Activated T-cell treated with anti-CD3 and anti-CD28 coated beads, Interleukin-2, amount 50 U/mL, for 4 hours (primary cell): Measurements from ENCODE around the gene CACHD1. TPM values are rescaled to one million over a fixed set of nuclear protein-coding genes. Genes with fewer than 3 reads are reported as not detected.
A peak's percentile ranks its signal among the peaks of the same experiment; 100 is the strongest.
"Not testable (repeated sequence)": the region's sequence is repeated elsewhere in the genome, so short reads cannot be mapped to it uniquely, and the experiment has no call there.

ENCODE experiments used
- ATAC-seq, 2 donors: fragments of 200-7000 bp; cut with Tn5 transposase; one replicate each; pipeline ENCODE4 v1.10.0; 2021
- DNase-seq: peaks from one replicate; pipeline ENCODE4 v3.0.0-alpha.2; 2020
- H3K27me3 Mint-ChIP-seq: one replicate; pipeline ENCODE4 v1.8.0; 2021; ENCODE audit warnings: low read depth, mixed read lengths
- H3K36me3 Mint-ChIP-seq: one replicate; pipeline ENCODE4 v1.8.0; 2022; ENCODE audit warnings: mixed read lengths; ENCODE audit not compliant: insufficient read depth
- H3K4me1 Mint-ChIP-seq: one replicate; pipeline ENCODE4 v1.8.0; 2021; ENCODE audit warnings: low read depth, mixed read lengths
- H3K4me3 Mint-ChIP-seq: one replicate; pipeline ENCODE4 v1.8.0; 2021; ENCODE audit warnings: mild to moderate bottlenecking, moderate library complexity, mixed read lengths
- H3K9me3 Mint-ChIP-seq: one replicate; pipeline ENCODE4 v1.8.0; 2021; ENCODE audit warnings: mixed read lengths
- total RNA-seq, 3 donors: library from RNA; stranded (reverse); gene quantifications; one replicate each; pipeline ENCODE4 v1.2.1, GENCODE V29; 2021

The CACHD1 gene
- total RNA-seq, 3 donors from 2014 or later, result 0.84 to 2.3 (median 2.0) TPM

GRCh38 chr1:64686828-64687724 lies 217.1 kb downstream of the CACHD1 start:
- DNase-seq (no peak), ATAC-seq (peak in 1 of 2 donors; percentile 70)
- Mint-ChIP-seq H3K4me1 (peaks cover 2% of the 10 kb centered on the region), H3K4me3 (no peak overlapping the region), H3K27me3 (no peaks in the 10 kb centered on the region), H3K9me3 (no peaks in the 10 kb centered on the region), H3K36me3 (no peaks in the 10 kb centered on the region)

- H3K36me3 Mint-ChIP-seq, result no peaks in the 10 kb centered on the region
- H3K9me3 Mint-ChIP-seq, result no peaks in the 10 kb centered on the region
- H3K4me1 Mint-ChIP-seq, result peaks cover 2% of the 10 kb centered on the region
- no peak for ATAC-seq
- no peaks in the 10 kb centered on the region for H3K27me3 Mint-ChIP-seq
- no peak for DNase-seq
- no peak overlapping the region for H3K4me3 Mint-ChIP-seq
These were observed 217.9 kb downstream of the CACHD1 start for GRCh38 chr1:64687725-64688327.

GRCh38 chr1:64691626-64692025 lies 221.7 kb downstream of the CACHD1 start:
- no peaks in the 10 kb centered on the region for H3K36me3 Mint-ChIP-seq
- ATAC-seq (no peak), DNase-seq (no peak)
- H3K4me3 Mint-ChIP-seq, result no peak overlapping the region
- H3K27me3 Mint-ChIP-seq, result no peaks in the 10 kb centered on the region
- H3K9me3 Mint-ChIP-seq, result no peaks in the 10 kb centered on the region
- peaks cover 2% of the 10 kb centered on the region for H3K4me1 Mint-ChIP-seq

GRCh38 chr1:64692911-64693310 lies 223.0 kb downstream of the CACHD1 start:
- H3K4me3 Mint-ChIP-seq, result no peak overlapping the region
- H3K9me3 Mint-ChIP-seq, result no peaks in the 10 kb centered on the region
- H3K27me3 Mint-ChIP-seq, result no peaks in the 10 kb centered on the region
- H3K36me3 Mint-ChIP-seq, result no peaks in the 10 kb centered on the region
- ATAC-seq (no peak), DNase-seq (no peak)
- H3K4me1 Mint-ChIP-seq, result peaks cover 2% of the 10 kb centered on the region

- H3K27me3 Mint-ChIP-seq, result no peaks in the 10 kb centered on the region
- ATAC-seq (no peak), DNase-seq (no peak)
- H3K9me3 Mint-ChIP-seq, result no peaks in the 10 kb centered on the region
- peaks cover 2% of the 10 kb centered on the region for H3K4me1 Mint-ChIP-seq
- no peak overlapping the region for H3K4me3 Mint-ChIP-seq
- H3K36me3 Mint-ChIP-seq, result no peaks in the 10 kb centered on the region
These were observed 223.5 kb downstream of the CACHD1 start for GRCh38 chr1:64693406-64693805.

- no peaks in the 10 kb centered on the region for H3K36me3 Mint-ChIP-seq
- no peak overlapping the region for H3K4me3 Mint-ChIP-seq
- no peaks in the 10 kb centered on the region for H3K9me3 Mint-ChIP-seq
- DNase-seq, result no peak
- no peak for ATAC-seq
- no peaks in the 10 kb centered on the region for H3K4me1 Mint-ChIP-seq
- H3K27me3 Mint-ChIP-seq, result peaks cover 12% of the 10 kb centered on the region
These were observed 226.9 kb downstream of the CACHD1 start for GRCh38 chr1:64696879-64697278.

- no peak overlapping the region for H3K4me3 Mint-ChIP-seq
- ATAC-seq, result no peak
- no peaks in the 10 kb centered on the region for H3K36me3 Mint-ChIP-seq
- peaks cover 4% of the 10 kb centered on the region for H3K9me3 Mint-ChIP-seq
- peaks cover 20% of the 10 kb centered on the region for H3K27me3 Mint-ChIP-seq
- no peak for DNase-seq
- no peaks in the 10 kb centered on the region for H3K4me1 Mint-ChIP-seq
These were observed 229.4 kb downstream of the CACHD1 start for GRCh38 chr1:64699327-64699726.

GRCh38 chr1:64701071-64701470 lies 231.1 kb downstream of the CACHD1 start:
- peaks cover 20% of the 10 kb centered on the region for H3K27me3 Mint-ChIP-seq
- H3K36me3 Mint-ChIP-seq, result no peaks in the 10 kb centered on the region
- H3K9me3 Mint-ChIP-seq, result peaks cover 4% of the 10 kb centered on the region
- DNase-seq (no peak), ATAC-seq (no peak)
- no peak overlapping the region for H3K4me3 Mint-ChIP-seq
- no peaks in the 10 kb centered on the region for H3K4me1 Mint-ChIP-seq

- peaks cover 4% of the 10 kb centered on the region for H3K9me3 Mint-ChIP-seq
- H3K4me3 Mint-ChIP-seq, result no peak overlapping the region
- ATAC-seq (no peak), DNase-seq (no peak)
- peaks cover 20% of the 10 kb centered on the region for H3K27me3 Mint-ChIP-seq
- no peaks in the 10 kb centered on the region for H3K4me1 Mint-ChIP-seq
- no peaks in the 10 kb centered on the region for H3K36me3 Mint-ChIP-seq
These were observed 232.0 kb downstream of the CACHD1 start for GRCh38 chr1:64701886-64702285.

GRCh38 chr1:64702670-64703069 lies 232.7 kb downstream of the CACHD1 start:
- not testable (repeated sequence) for H3K4me3 Mint-ChIP-seq, H3K4me1 Mint-ChIP-seq, H3K9me3 Mint-ChIP-seq, DNase-seq, H3K36me3 Mint-ChIP-seq, ATAC-seq
- H3K27me3 Mint-ChIP-seq, result peaks cover 20% of the 10 kb centered on the region

GRCh38 chr1:64703600-64703999 lies 233.7 kb downstream of the CACHD1 start:
- Mint-ChIP-seq H3K9me3 (peaks cover 4% of the 10 kb centered on the region), H3K27me3 (peaks cover 20% of the 10 kb centered on the region), H3K4me1 (no peaks in the 10 kb centered on the region), H3K4me3 (no peak overlapping the region), H3K36me3 (no peaks in the 10 kb centered on the region)
- ATAC-seq (no peak), DNase-seq (no peak)

GRCh38 chr1:64705591-64705990 lies 235.7 kb downstream of the CACHD1 start:
- Mint-ChIP-seq H3K27me3 (peaks cover 10% of the 10 kb centered on the region), H3K4me1 (no peaks in the 10 kb centered on the region), H3K4me3 (no peak overlapping the region), H3K36me3 (no peaks in the 10 kb centered on the region), H3K9me3 (peaks cover 4% of the 10 kb centered on the region)
- DNase-seq (no peak), ATAC-seq (no peak)

- Mint-ChIP-seq H3K27me3 (peaks cover 4% of the 10 kb centered on the region), H3K4me3 (no peak overlapping the region), H3K4me1 (no peaks in the 10 kb centered on the region), H3K9me3 (no peaks in the 10 kb centered on the region), H3K36me3 (no peaks in the 10 kb centered on the region)
- DNase-seq, result no peak
- ATAC-seq, result no peak
These were observed 241.3 kb downstream of the CACHD1 start for GRCh38 chr1:64711266-64711665.

GRCh38 chr1:64712049-64712448 lies 242.1 kb downstream of the CACHD1 start:
- H3K4me3 Mint-ChIP-seq, result no peak overlapping the region
- peaks cover 4% of the 10 kb centered on the region for H3K27me3 Mint-ChIP-seq
- ATAC-seq (no peak), DNase-seq (no peak)
- no peaks in the 10 kb centered on the region for H3K4me1 Mint-ChIP-seq
- H3K36me3 Mint-ChIP-seq, result no peaks in the 10 kb centered on the region
- H3K9me3 Mint-ChIP-seq, result no peaks in the 10 kb centered on the region

GRCh38 chr1:64715186-64715585 lies 245.3 kb downstream of the CACHD1 start:
- Mint-ChIP-seq H3K9me3 (peaks cover 10% of the 10 kb centered on the region), H3K27me3 (peaks cover 10% of the 10 kb centered on the region)

More at GRCh38 chr1:64715186-64715585, 245.3 kb downstream of the CACHD1 start:
- H3K4me1 Mint-ChIP-seq, result no peaks in the 10 kb centered on the region
- H3K4me3 Mint-ChIP-seq, result no peak overlapping the region
- no peak for DNase-seq
- ATAC-seq, result no peak
- H3K36me3 Mint-ChIP-seq, result no peaks in the 10 kb centered on the region
